ENCODE measurements around the gene INPP5K.

Gene INPP5K

GRCh38 chr17:1558401-1558800 is 42.0 kb upstream of the INPP5K start:
- H3K27ac ChIP-seq (ENCODE audit: low read depth, low read length), result no peak overlapping the region
- no peaks in the 10 kb centered on the region for H3K27me3 ChIP-seq (ENCODE audit: control insufficient read depth, insufficient read depth, low read length)
- H3K4me1 ChIP-seq (ENCODE audit: control insufficient read depth, insufficient read depth, low read length), result peaks cover 17% of the 10 kb centered on the region
- H3K9ac ChIP-seq (ENCODE audit: low read depth, low read length), result no peak overlapping the region
- no peak overlapping the region for H3K4me3 ChIP-seq (ENCODE audit: low read depth, low read length)
- no peaks in the 10 kb centered on the region for H3K9me3 ChIP-seq (ENCODE audit: control insufficient read depth, insufficient read depth, low read length)
- peaks cover 6% of the 10 kb centered on the region; the same call in 1 of the 2 replicates for H3K36me3 ChIP-seq (ENCODE audit: control insufficient read depth, insufficient read depth, low read length)

GRCh38 chr17:1557355-1558095 is 41.1 kb upstream of the INPP5K start:
- Histone ChIP-seq H3K4me3 (ENCODE audit: low read depth, low read length) (no peak overlapping the region), H3K9me3 (ENCODE audit: control insufficient read depth, insufficient read depth, low read length) (no peaks in the 10 kb centered on the region), H3K27ac (ENCODE audit: low read depth, low read length) (no peak overlapping the region), H3K36me3 (ENCODE audit: control insufficient read depth, insufficient read depth, low read length) (peaks cover 13% of the 10 kb centered on the region), H3K9ac (ENCODE audit: low read depth, low read length) (no peak overlapping the region), H3K27me3 (ENCODE audit: control insufficient read depth, insufficient read depth, low read length) (no peaks in the 10 kb centered on the region), H3K4me1 (ENCODE audit: control insufficient read depth, insufficient read depth, low read length) (peaks cover 17% of the 10 kb centered on the region)

GRCh38 chr17:1555651-1556471 is 39.4 kb upstream of the INPP5K start:
- H3K4me3 ChIP-seq (ENCODE audit: low read depth, low read length), result no peak overlapping the region
- H3K9me3 ChIP-seq (ENCODE audit: control insufficient read depth, insufficient read depth, low read length), result no peaks in the 10 kb centered on the region
- H3K27me3 ChIP-seq (ENCODE audit: control insufficient read depth, insufficient read depth, low read length), result no peaks in the 10 kb centered on the region
- peaks cover 9% of the 10 kb centered on the region for H3K4me1 ChIP-seq (ENCODE audit: control insufficient read depth, insufficient read depth, low read length)
- peaks cover 24% of the 10 kb centered on the region for H3K36me3 ChIP-seq (ENCODE audit: control insufficient read depth, insufficient read depth, low read length)
- no peak overlapping the region for H3K27ac ChIP-seq (ENCODE audit: low read depth, low read length)
- H3K9ac ChIP-seq (ENCODE audit: low read depth, low read length), result no peak overlapping the region

- no peak overlapping the region for H3K4me3 ChIP-seq (ENCODE audit: low read depth, low read length)
- no peak overlapping the region for H3K9ac ChIP-seq (ENCODE audit: low read depth, low read length)
- no peak overlapping the region for H3K27ac ChIP-seq (ENCODE audit: low read depth, low read length)
- H3K9me3 ChIP-seq (ENCODE audit: control insufficient read depth, insufficient read depth, low read length), result no peaks in the 10 kb centered on the region
- H3K36me3 ChIP-seq (ENCODE audit: control insufficient read depth, insufficient read depth, low read length), result peaks cover 33% of the 10 kb centered on the region
- H3K4me1 ChIP-seq (ENCODE audit: control insufficient read depth, insufficient read depth, low read length), result peaks cover under 1% of the 10 kb centered on the region; the same call in 1 of the 2 replicates
- H3K27me3 ChIP-seq (ENCODE audit: control insufficient read depth, insufficient read depth, low read length), result no peaks in the 10 kb centered on the region
Observed at GRCh38 chr17:1554751-1555540, 38.5 kb upstream of the INPP5K start.

- H3K27me3 ChIP-seq (ENCODE audit: control insufficient read depth, insufficient read depth, low read length), result no peaks in the 10 kb centered on the region
- H3K4me1 ChIP-seq (ENCODE audit: control insufficient read depth, insufficient read depth, low read length), result no peaks in the 10 kb centered on the region
- peaks cover 37% of the 10 kb centered on the region for H3K36me3 ChIP-seq (ENCODE audit: control insufficient read depth, insufficient read depth, low read length)
- no peaks in the 10 kb centered on the region for H3K9me3 ChIP-seq (ENCODE audit: control insufficient read depth, insufficient read depth, low read length)
- no peak overlapping the region for H3K4me3 ChIP-seq (ENCODE audit: low read depth, low read length)
- no peak overlapping the region for H3K27ac ChIP-seq (ENCODE audit: low read depth, low read length)
- no peak overlapping the region for H3K9ac ChIP-seq (ENCODE audit: low read depth, low read length)
Observed at GRCh38 chr17:1553354-1554266, 37.2 kb upstream of the INPP5K start.

- H3K9ac ChIP-seq (ENCODE audit: low read depth, low read length), result no peak overlapping the region
- H3K4me1 ChIP-seq (ENCODE audit: control insufficient read depth, insufficient read depth, low read length), result no peaks in the 10 kb centered on the region
- H3K36me3 ChIP-seq (ENCODE audit: control insufficient read depth, insufficient read depth, low read length), result peaks cover 44% of the 10 kb centered on the region
- H3K27me3 ChIP-seq (ENCODE audit: control insufficient read depth, insufficient read depth, low read length), result no peaks in the 10 kb centered on the region
- no peak overlapping the region for H3K4me3 ChIP-seq (ENCODE audit: low read depth, low read length)
- no peak overlapping the region for H3K27ac ChIP-seq (ENCODE audit: low read depth, low read length)
- no peaks in the 10 kb centered on the region for H3K9me3 ChIP-seq (ENCODE audit: control insufficient read depth, insufficient read depth, low read length)
Observed at GRCh38 chr17:1552932-1553331, 36.5 kb upstream of the INPP5K start.

GRCh38 chr17:1551741-1552140 is 35.3 kb upstream of the INPP5K start:
- Histone ChIP-seq H3K4me3 (ENCODE audit: low read depth, low read length) (no peak overlapping the region), H3K27ac (ENCODE audit: low read depth, low read length) (no peak overlapping the region), H3K4me1 (ENCODE audit: control insufficient read depth, insufficient read depth, low read length) (no peaks in the 10 kb centered on the region), H3K9me3 (ENCODE audit: control insufficient read depth, insufficient read depth, low read length) (no peaks in the 10 kb centered on the region), H3K9ac (ENCODE audit: low read depth, low read length) (no peak overlapping the region), H3K36me3 (ENCODE audit: control insufficient read depth, insufficient read depth, low read length) (peaks cover 42% of the 10 kb centered on the region), H3K27me3 (ENCODE audit: control insufficient read depth, insufficient read depth, low read length) (no peaks in the 10 kb centered on the region)

GRCh38 chr17:1548032-1548431 is 31.6 kb upstream of the INPP5K start:
- H3K27me3 ChIP-seq (ENCODE audit: control insufficient read depth, insufficient read depth, low read length), result no peaks in the 10 kb centered on the region
- peaks cover 53% of the 10 kb centered on the region for H3K36me3 ChIP-seq (ENCODE audit: control insufficient read depth, insufficient read depth, low read length)
- H3K4me3 ChIP-seq (ENCODE audit: low read depth, low read length), result no peak overlapping the region
- no peaks in the 10 kb centered on the region for H3K4me1 ChIP-seq (ENCODE audit: control insufficient read depth, insufficient read depth, low read length)
- no peak overlapping the region for H3K9ac ChIP-seq (ENCODE audit: low read depth, low read length)
- no peaks in the 10 kb centered on the region for H3K9me3 ChIP-seq (ENCODE audit: control insufficient read depth, insufficient read depth, low read length)
- H3K27ac ChIP-seq (ENCODE audit: low read depth, low read length), result no peak overlapping the region

GRCh38 chr17:1546292-1546922 is 30.0 kb upstream of the INPP5K start:
- Histone ChIP-seq H3K9me3 (ENCODE audit: control insufficient read depth, insufficient read depth, low read length) (no peaks in the 10 kb centered on the region), H3K4me3 (ENCODE audit: low read depth, low read length) (no peak overlapping the region), H3K27ac (ENCODE audit: low read depth, low read length) (no peak overlapping the region), H3K27me3 (ENCODE audit: control insufficient read depth, insufficient read depth, low read length) (no peaks in the 10 kb centered on the region), H3K36me3 (ENCODE audit: control insufficient read depth, insufficient read depth, low read length) (peaks cover 51% of the 10 kb centered on the region), H3K9ac (ENCODE audit: low read depth, low read length) (no peak overlapping the region), H3K4me1 (ENCODE audit: control insufficient read depth, insufficient read depth, low read length) (no peaks in the 10 kb centered on the region)

GRCh38 chr17:1545618-1546017 is 29.2 kb upstream of the INPP5K start:
- Histone ChIP-seq H3K9ac (ENCODE audit: low read depth, low read length) (no peak overlapping the region), H3K36me3 (ENCODE audit: control insufficient read depth, insufficient read depth, low read length) (peaks cover 56% of the 10 kb centered on the region), H3K9me3 (ENCODE audit: control insufficient read depth, insufficient read depth, low read length) (no peaks in the 10 kb centered on the region), H3K4me1 (ENCODE audit: control insufficient read depth, insufficient read depth, low read length) (no peaks in the 10 kb centered on the region), H3K27me3 (ENCODE audit: control insufficient read depth, insufficient read depth, low read length) (no peaks in the 10 kb centered on the region), H3K27ac (ENCODE audit: low read depth, low read length) (no peak overlapping the region), H3K4me3 (ENCODE audit: low read depth, low read length) (no peak overlapping the region)

Data from HUES48 (cell line).